HG03439 (cell line): ENCODE results near the gene RCAN3.
"Not testable (repeated sequence)": the region's sequence is repeated elsewhere in the genome, so short reads cannot be mapped to it uniquely, and the experiment has no call there.

Experiments used
- ATAC-seq: cut with Tn5 transposase; IDR thresholded peaks from one replicate; pipeline ENCODE4 v1.9.1; 2021; ENCODE audit warnings: mild to moderate bottlenecking, moderate library complexity; ENCODE audit not compliant: unreplicated experiment

RCAN3 gene

GRCh38 chr1:24548070-24548469 is 45.4 kb downstream of the RCAN3 start:
- no peak for ATAC-seq

GRCh38 chr1:24549210-24549609 is 46.6 kb downstream of the RCAN3 start:
- ATAC-seq = not testable (repeated sequence)

- no peak for ATAC-seq
These were observed 48.8 kb downstream of the RCAN3 start for GRCh38 chr1:24551290-24551959.

GRCh38 chr1:24551960-24552571 is 49.4 kb downstream of the RCAN3 start:
- ATAC-seq = no peak

- no peak for ATAC-seq
These were observed 51.3 kb downstream of the RCAN3 start for GRCh38 chr1:24553931-24554330.

- no peak for ATAC-seq
These were observed 52.1 kb downstream of the RCAN3 start for GRCh38 chr1:24554714-24555113.

GRCh38 chr1:24555591-24556413 is 53.2 kb downstream of the RCAN3 start, which contains the start of gene NCMAP:
Gene NCMAP (plus strand): TSS chr1:24556087. CDS start chr1:24595431, 39,344 bp downstream.
- no peak for ATAC-seq

- ATAC-seq = no peak
These were observed 53.8 kb downstream of the RCAN3 start for GRCh38 chr1:24556414-24556795.

GRCh38 chr1:24557220-24557619 is 54.6 kb downstream of the RCAN3 start:
- no peak for ATAC-seq

GRCh38 chr1:24557711-24558131 is 55.1 kb downstream of the RCAN3 start:
- ATAC-seq = no peak

GRCh38 chr1:24558455-24558854 is 55.8 kb downstream of the RCAN3 start:
- ATAC-seq = no peak

- ATAC-seq = no peak
These were observed 56.5 kb downstream of the RCAN3 start for GRCh38 chr1:24558902-24559791.

GRCh38 chr1:24560361-24560760 is 57.7 kb downstream of the RCAN3 start:
- ATAC-seq = no peak

GRCh38 chr1:24562625-24563024 is 60.0 kb downstream of the RCAN3 start:
- no peak for ATAC-seq

GRCh38 chr1:24564695-24565094 is 62.1 kb downstream of the RCAN3 start:
- no peak for ATAC-seq

GRCh38 chr1:24566236-24566867 is 63.7 kb downstream of the RCAN3 start:
- no peak for ATAC-seq

GRCh38 chr1:24567792-24568388 is 65.3 kb downstream of the RCAN3 start:
- no peak for ATAC-seq

- ATAC-seq = no peak
These were observed 65.8 kb downstream of the RCAN3 start for GRCh38 chr1:24568475-24568874.

- no peak for ATAC-seq
These were observed 67.9 kb downstream of the RCAN3 start for GRCh38 chr1:24570265-24571125.
